H9 (cell line): ENCODE measurements around the gene PPP2R3C. TPM values are rescaled to one million over a fixed set of nuclear protein-coding genes. Genes with fewer than 3 reads are reported as not detected.

ENCODE experiments used
- DNase-seq: peaks from one replicate; pipeline ENCODE4 v3.0.0-alpha.2; 2017
- H2AFZ ChIP-seq: one replicate; pipeline ENCODE4 v1.6.1; 2013; ENCODE audit warnings: mild to moderate bottlenecking, low read length, control low read depth, moderate library complexity
- H2AK5ac ChIP-seq: 2 replicates; pipeline ENCODE4 v1.6.1; 2013; ENCODE audit warnings: low read length, control low read depth, mixed read lengths; ENCODE audit not compliant: insufficient read length
- H2BK120ac ChIP-seq: one replicate; pipeline ENCODE4 v1.6.1; 2013; ENCODE audit warnings: low read depth, mild to moderate bottlenecking, low read length, control low read depth, inconsistent platforms; ENCODE audit not compliant: poor library complexity, severe bottlenecking
- H2BK12ac ChIP-seq: 2 replicates; pipeline ENCODE4 v1.6.1; 2013; ENCODE audit warnings: low read length, control low read depth, mixed read lengths, low read depth; ENCODE audit not compliant: insufficient read length
- H2BK15ac ChIP-seq: 2 replicates; pipeline ENCODE4 v1.6.1; 2013; ENCODE audit warnings: low read depth, low read length, control low read depth
- H2BK20ac ChIP-seq: one replicate; pipeline ENCODE4 v1.6.1; 2013; ENCODE audit warnings: low read depth, mild to moderate bottlenecking, low read length, control low read depth, inconsistent platforms; ENCODE audit not compliant: poor library complexity, severe bottlenecking
- H2BK5ac ChIP-seq: 2 replicates; pipeline ENCODE4 v1.6.1; 2013; ENCODE audit warnings: low read length, control low read depth, mixed read lengths; ENCODE audit not compliant: insufficient read length
- H3K14ac ChIP-seq: 2 replicates; pipeline ENCODE4 v1.6.1; 2013; ENCODE audit warnings: low read length, control low read depth; ENCODE audit not compliant: insufficient read depth
- H3K18ac ChIP-seq: 2 replicates; pipeline ENCODE4 v1.6.1; 2013; ENCODE audit warnings: low read depth, mild to moderate bottlenecking, mixed read lengths, low read length, control low read depth; ENCODE audit not compliant: insufficient read length
- H3K23ac ChIP-seq: 2 replicates; pipeline ENCODE4 v1.6.1; 2013; ENCODE audit warnings: low read length, control low read depth, mixed read lengths, low read depth; ENCODE audit not compliant: insufficient read length
- H3K23me2 ChIP-seq: 2 replicates; pipeline ENCODE4 v1.6.1; 2013; ENCODE audit warnings: low read depth, mild to moderate bottlenecking, mixed read lengths, low read length, control low read depth; ENCODE audit not compliant: insufficient read length, poor library complexity, severe bottlenecking
- H3K27ac ChIP-seq: 2 replicates; pipeline ENCODE4 v1.5.1; 2013; ENCODE audit warnings: low read length, control low read depth, mixed read lengths, low read depth; ENCODE audit not compliant: insufficient read length
- H3K27me3 ChIP-seq: 2 replicates; pipeline ENCODE4 v1.6.1; 2013; ENCODE audit warnings: low read length, control low read depth, inconsistent platforms; ENCODE audit not compliant: insufficient read depth
- H3K4ac ChIP-seq: 2 replicates; pipeline ENCODE4 v1.6.1; 2013; ENCODE audit warnings: low read depth, mild to moderate bottlenecking, control low read depth, inconsistent platforms, low read length, moderate library complexity
- H3K4me1 ChIP-seq: 2 replicates; pipeline ENCODE4 v1.6.1; 2013; ENCODE audit warnings: low read length, control low read depth, inconsistent platforms; ENCODE audit not compliant: insufficient read depth
- H3K4me2 ChIP-seq: 2 replicates; pipeline ENCODE4 v1.6.1; 2013; ENCODE audit warnings: low read length, control low read depth, mixed read lengths; ENCODE audit not compliant: insufficient read length, insufficient read depth
- H3K56ac ChIP-seq: 2 replicates; pipeline ENCODE4 v1.6.1; 2013; ENCODE audit warnings: low read depth, mild to moderate bottlenecking, mixed read lengths, low read length, control low read depth; ENCODE audit not compliant: insufficient read length
- H3K79me1 ChIP-seq: 2 replicates; pipeline ENCODE4 v1.6.1; 2013; ENCODE audit warnings: low read depth, mild to moderate bottlenecking, moderate library complexity, low read length, control low read depth, inconsistent platforms; ENCODE audit not compliant: insufficient read depth, poor library complexity, severe bottlenecking
- H3K79me2 ChIP-seq: 2 replicates; pipeline ENCODE4 v1.6.1; 2013; ENCODE audit warnings: low read length, control low read depth, inconsistent platforms; ENCODE audit not compliant: insufficient read depth
- H3K9ac ChIP-seq: 2 replicates; pipeline ENCODE4 v1.6.1; 2013; ENCODE audit warnings: low read length, control low read depth, mixed read lengths; ENCODE audit not compliant: insufficient read length; ENCODE audit errors: extremely low read depth
- H3K9me3 ChIP-seq: one replicate; pipeline ENCODE4 v1.6.1; 2013; ENCODE audit warnings: low read depth, low read length, inconsistent platforms; ENCODE audit not compliant: control insufficient read depth
- H3T11ph ChIP-seq: one replicate; pipeline ENCODE4 v1.6.1; 2013; ENCODE audit warnings: mild to moderate bottlenecking, low read length, control low read depth, inconsistent platforms
- H4K20me1 ChIP-seq: one replicate; pipeline ENCODE4 v1.6.1; 2013; ENCODE audit not compliant: control insufficient read depth, insufficient read length, insufficient read depth
- H4K5ac ChIP-seq: 2 replicates; pipeline ENCODE4 v1.6.1; 2013; ENCODE audit warnings: low read depth, mild to moderate bottlenecking, mixed read lengths, low read length, control low read depth; ENCODE audit not compliant: insufficient read length
- H4K8ac ChIP-seq: replicated peaks from 2 replicates; pipeline ENCODE4 v1.6.1; 2013; ENCODE audit warnings: low read length, control low read depth, mixed read lengths, low read depth; ENCODE audit not compliant: insufficient read length
- H4K91ac ChIP-seq: 2 replicates; pipeline ENCODE4 v1.6.1; 2013; ENCODE audit warnings: low read depth, mild to moderate bottlenecking, moderate library complexity, mixed read lengths, low read length, control low read depth; ENCODE audit not compliant: insufficient read length
- H3K27ac Mint-ChIP-seq, 3 experiments: 2 replicates in 2 of 3; 3 replicates in 1 of 3; pipeline ENCODE4 v1.8.0; 2020 to 2021; ENCODE audit warnings: mixed read lengths in 3 of 3, mild to moderate bottlenecking in 1 of 3, moderate library complexity in 1 of 3
- H3K27me3 Mint-ChIP-seq: 2 replicates; pipeline ENCODE4 v1.8.0; 2021; ENCODE audit warnings: low read depth, mild to moderate bottlenecking, moderate library complexity, mixed read lengths
- H3K36me3 Mint-ChIP-seq, 3 experiments: 2 replicates in 2 of 3; 3 replicates in 1 of 3; pipeline ENCODE4 v1.8.0; 2020 to 2021; ENCODE audit warnings: low read depth in 3 of 3, mixed read lengths in 3 of 3; ENCODE audit not compliant: insufficient read depth in 1 of 3
- H3K4me1 Mint-ChIP-seq, 2 experiments: 2 replicates each; pipeline ENCODE4 v1.8.0; 2020; ENCODE audit warnings: mixed read lengths in 2 of 2
- H3K4me3 Mint-ChIP-seq, 2 experiments: 2 replicates in 1 of 2; 3 replicates in 1 of 2; pipeline ENCODE4 v1.8.0; 2020 to 2021; ENCODE audit warnings: mild to moderate bottlenecking in 2 of 2, mixed read lengths in 2 of 2, moderate library complexity in 1 of 2
- H3K9me3 Mint-ChIP-seq, 2 experiments: 2 replicates in 1 of 2; 3 replicates in 1 of 2; pipeline ENCODE4 v1.8.0; 2020; ENCODE audit warnings: mild to moderate bottlenecking in 2 of 2, mixed read lengths in 2 of 2, moderate library complexity in 1 of 2
- WGBS: extraction: QIAGEN DNeasy Blood & Tissue Kit; methylation state at CpG from one replicate; pipeline ENCODE4 v1.1.7; 2013; ENCODE audit warnings: missing lambda C conversion rate, low lambda C conversion rate, mixed read lengths; ENCODE audit not compliant: insufficient read length; ENCODE audit errors: extremely low coverage; 5-methylcytosine and 5-hydroxymethylcytosine counted together
- total RNA-seq: library from RNA; stranded (reverse); gene quantifications from 2 replicates; pipeline ENCODE4 v1.2.1, GENCODE V29; 2021
- TF ChIP-seq, protein P1 (sequence below): fragments of 200-600 bp; sonication (generic); conservative IDR thresholded peaks from 3 replicates; pipeline ENCODE4 v1.8.0; 2021; ENCODE audit warnings: antibody characterized with exemption, mild to moderate bottlenecking

The PPP2R3C gene
- total RNA-seq, 1 experiment from 2014 or later, result 51.1 TPM

DNA sequence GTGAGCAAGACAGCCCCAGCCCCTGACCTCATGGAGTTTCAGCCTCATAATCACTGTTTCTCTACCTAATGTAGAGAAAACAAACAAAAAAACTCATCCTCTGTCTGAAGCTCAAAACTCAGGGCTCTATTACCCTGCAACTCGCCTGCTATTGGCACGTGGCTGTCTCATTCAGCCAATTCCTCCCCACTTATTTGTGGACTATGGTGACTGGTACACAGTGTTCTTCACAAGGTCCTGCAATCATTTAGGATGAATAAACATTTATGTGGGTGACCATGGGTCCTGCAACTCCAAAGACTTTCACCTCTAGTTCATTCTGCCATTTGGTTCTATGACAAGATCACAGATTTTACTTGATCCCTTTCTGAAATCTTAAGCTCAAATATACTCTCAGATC lies 4.7 kb downstream of the PPP2R3C start:
- Histone ChIP-seq H2BK20ac (no peak overlapping the region), H3K18ac (no peak overlapping the region), H3K23me2 (peaks cover 7% of the 10 kb centered on the region), H3T11ph (no peak overlapping the region), H3K27ac (no peak overlapping the region), H3K79me2 (no peaks in the 10 kb centered on the region), H3K14ac (no peak overlapping the region), H3K4me2 (no peak overlapping the region), H3K79me1 (no peaks in the 10 kb centered on the region), H2BK5ac (no peak overlapping the region), H2AFZ (no peak overlapping the region), H3K4ac (no peak overlapping the region), H4K5ac (no peak overlapping the region), H4K91ac (no peak overlapping the region), H3K56ac (no peak overlapping the region), H4K8ac (no peak overlapping the region), H2BK120ac (no peak overlapping the region), H3K9ac (no peak overlapping the region), H2BK12ac (no peak overlapping the region), H3K23ac (no peak overlapping the region), H2AK5ac (no peak overlapping the region), H2BK15ac (no peak overlapping the region), H3K4me1 (no peaks in the 10 kb centered on the region; the same call in 1 of the 2 replicates), H3K27me3 (no peaks in the 10 kb centered on the region), H3K9me3 (no peaks in the 10 kb centered on the region), H4K20me1 (no peaks in the 10 kb centered on the region)
- Mint-ChIP-seq H3K27ac (no peak overlapping the region; a peak in 1 of 7 replicates), H3K9me3 (peaks cover 1 to 2% of the 10 kb centered on the region in 2 experiments; a peak in 1 of 5 replicates), H3K4me1 (peaks cover 22 to 23% of the 10 kb centered on the region in 2 experiments), H3K4me3 (no peak overlapping the region), H3K27me3 (no peaks in the 10 kb centered on the region), H3K36me3 (peaks cover 25 to 72% (median 58%) of the 10 kb centered on the region in 3 experiments)
- WGBS, result no CpG with 5 or more reads among the region's 2 CpGs
- TF ChIP-seq, protein P1, sequence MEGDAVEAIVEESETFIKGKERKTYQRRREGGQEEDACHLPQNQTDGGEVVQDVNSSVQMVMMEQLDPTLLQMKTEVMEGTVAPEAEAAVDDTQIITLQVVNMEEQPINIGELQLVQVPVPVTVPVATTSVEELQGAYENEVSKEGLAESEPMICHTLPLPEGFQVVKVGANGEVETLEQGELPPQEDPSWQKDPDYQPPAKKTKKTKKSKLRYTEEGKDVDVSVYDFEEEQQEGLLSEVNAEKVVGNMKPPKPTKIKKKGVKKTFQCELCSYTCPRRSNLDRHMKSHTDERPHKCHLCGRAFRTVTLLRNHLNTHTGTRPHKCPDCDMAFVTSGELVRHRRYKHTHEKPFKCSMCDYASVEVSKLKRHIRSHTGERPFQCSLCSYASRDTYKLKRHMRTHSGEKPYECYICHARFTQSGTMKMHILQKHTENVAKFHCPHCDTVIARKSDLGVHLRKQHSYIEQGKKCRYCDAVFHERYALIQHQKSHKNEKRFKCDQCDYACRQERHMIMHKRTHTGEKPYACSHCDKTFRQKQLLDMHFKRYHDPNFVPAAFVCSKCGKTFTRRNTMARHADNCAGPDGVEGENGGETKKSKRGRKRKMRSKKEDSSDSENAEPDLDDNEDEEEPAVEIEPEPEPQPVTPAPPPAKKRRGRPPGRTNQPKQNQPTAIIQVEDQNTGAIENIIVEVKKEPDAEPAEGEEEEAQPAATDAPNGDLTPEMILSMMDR, result no peak
- no peak for DNase-seq
